NT2/D1 (cell line): ENCODE results near the gene B3GNT5.

Experiments
- DNase-seq: peaks from one replicate; pipeline ENCODE4 v3.0.0-alpha.2; 2011; ENCODE audit warnings: low read depth, low spot score
- H3K27me3 ChIP-seq: 2 replicates; pipeline ENCODE4 v1.6.0; 2011; ENCODE audit warnings: mild to moderate bottlenecking; ENCODE audit not compliant: insufficient read length, insufficient read depth
- H3K36me3 ChIP-seq: 2 replicates; pipeline ENCODE4 v1.6.1; 2011; ENCODE audit warnings: mild to moderate bottlenecking, low read length, mixed read lengths; ENCODE audit not compliant: insufficient read depth, insufficient read length
- H3K4me1 ChIP-seq: 2 replicates; pipeline ENCODE4 v1.5.1; 2011; ENCODE audit not compliant: insufficient read depth, insufficient read length
- H3K4me3 ChIP-seq: 2 replicates; pipeline ENCODE4 v1.5.1; 2011; ENCODE audit warnings: low read depth; ENCODE audit not compliant: insufficient read length
- H3K9ac ChIP-seq: 2 replicates; pipeline ENCODE4 v1.6.0; 2011; ENCODE audit warnings: low read depth; ENCODE audit not compliant: insufficient read length
- H3K9me3 ChIP-seq: 2 replicates; pipeline ENCODE4 v1.5.1; 2011; ENCODE audit warnings: mild to moderate bottlenecking, low read length; ENCODE audit not compliant: insufficient read depth
- SUZ12 ChIP-seq: IDR thresholded peaks from 2 replicates; pipeline ENCODE4 v1.6.1; 2011; ENCODE audit not compliant: insufficient read length, insufficient read depth; ENCODE audit errors: extremely low read depth
- YY1 ChIP-seq: IDR thresholded peaks from 2 replicates; pipeline ENCODE4 v1.6.1; 2011; ENCODE audit not compliant: insufficient read length, insufficient read depth
- ZNF274 ChIP-seq: IDR thresholded peaks from 2 replicates; pipeline ENCODE4 v1.6.1; 2011; ENCODE audit warnings: mild to moderate bottlenecking, low read depth, low read length

B3GNT5 gene

GRCh38 chr3:183317886-183318865 lies 65.1 kb downstream of the B3GNT5 start:
- Histone ChIP-seq H3K4me1 (peaks cover 3% of the 10 kb centered on the region), H3K27me3 (no peaks in the 10 kb centered on the region), H3K4me3 (no peak overlapping the region), H3K9me3 (no peaks in the 10 kb centered on the region), H3K9ac (no peak overlapping the region), H3K36me3 (no peaks in the 10 kb centered on the region)
- no peak for DNase-seq
- TF ChIP-seq YY1 (no peak), SUZ12 (no peak), ZNF274 (no peak)

GRCh38 chr3:183318877-183319276 lies 65.8 kb downstream of the B3GNT5 start:
- H3K4me3 ChIP-seq = no peak overlapping the region
- H3K27me3 ChIP-seq = no peaks in the 10 kb centered on the region
- no peaks in the 10 kb centered on the region for H3K36me3 ChIP-seq
- no peak for DNase-seq
- H3K9me3 ChIP-seq = no peaks in the 10 kb centered on the region
- TF ChIP-seq SUZ12 (no peak), YY1 (no peak), ZNF274 (no peak)
- no peak overlapping the region for H3K9ac ChIP-seq
- peaks cover 3% of the 10 kb centered on the region for H3K4me1 ChIP-seq

DNA sequence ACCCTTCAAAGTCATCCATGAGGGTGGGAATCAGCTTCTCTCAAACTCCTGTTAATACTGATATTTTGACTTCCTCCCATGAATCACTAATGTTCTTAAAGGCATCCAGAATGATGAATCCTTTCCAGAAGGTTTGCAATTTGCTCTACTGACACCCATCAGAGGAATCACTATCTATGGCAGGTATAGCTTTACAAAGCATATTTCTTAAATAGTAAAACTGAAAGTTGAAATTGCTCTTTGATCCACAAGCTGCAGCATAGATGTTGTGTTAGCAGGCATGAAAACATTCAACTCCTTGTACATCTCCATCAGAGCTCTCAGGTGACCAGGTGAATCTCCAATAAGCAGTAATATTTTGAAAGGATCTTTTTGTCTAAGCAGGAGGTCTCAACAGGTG lies 66.3 kb downstream of the B3GNT5 start:
- TF ChIP-seq YY1 = no peak
- TF ChIP-seq SUZ12 = no peak
- no peak for TF ChIP-seq ZNF274
- no peak for DNase-seq
- H3K4me3 ChIP-seq = no peak overlapping the region
- H3K4me1 ChIP-seq = peaks cover 3% of the 10 kb centered on the region
- H3K9ac ChIP-seq = no peak overlapping the region
- no peaks in the 10 kb centered on the region for H3K9me3 ChIP-seq
- H3K27me3 ChIP-seq = no peaks in the 10 kb centered on the region
- no peaks in the 10 kb centered on the region for H3K36me3 ChIP-seq
